IMR-90 (cell line): ENCODE data around the gene CPNE4. TPM values are rescaled to one million over a fixed set of nuclear protein-coding genes. Genes with fewer than 3 reads are reported as not detected.
"Not testable (repeated sequence)": the region's sequence is repeated elsewhere in the genome, so short reads cannot be mapped to it uniquely, and the experiment has no call there.

Experiments
- ATAC-seq: fragments of 200-7000 bp; cut with Tn5 transposase; 2 replicates; pipeline ENCODE4 v1.9.1; 2020; ENCODE audit warnings: low read depth, mild to moderate bottlenecking, moderate library complexity
- BruUV-seq: library from RNA; stranded (reverse); fragments of 400-500 nt; replicated peaks from 2 replicates; lab custom pipeline; 2021; lab: Mats Ljungman, UMichigan
- CTCF ChIA-PET: fragments of 300-600 bp; formaldehyde crosslinking; extraction: SDS; loops from one replicate; lab custom pipeline; 2021; ENCODE audit warnings: antibody characterized with exemption; lab: Yijun Ruan, JAX
- POLR2A ChIA-PET: fragments of 300-600 bp; sonication (Branson Sonifier 250); formaldehyde crosslinking; loops from one replicate; lab custom pipeline; 2022; ENCODE audit warnings: antibody characterized with exemption; ENCODE audit not compliant: unreplicated experiment; lab: Charles Lee
- DNase-seq: peaks from one replicate; pipeline ENCODE4 v3.0.0; 2013
- H2AFZ ChIP-seq: replicated peaks from 2 replicates; pipeline ENCODE3; 2013; ENCODE audit warnings: low read length, mild to moderate bottlenecking; ENCODE audit not compliant: poor library complexity
- H2AK5ac ChIP-seq: 2 replicates; pipeline ENCODE4 v1.6.1; 2013; ENCODE audit warnings: low read depth, low read length, inconsistent platforms
- H2AK9ac ChIP-seq: replicated peaks from 2 replicates; pipeline ENCODE3; 2013; ENCODE audit warnings: mild to moderate bottlenecking, low read depth, low read length, moderate library complexity; ENCODE audit not compliant: poor library complexity
- H2BK120ac ChIP-seq: 2 replicates; pipeline ENCODE4 v1.6.1; 2013; ENCODE audit warnings: low read depth, low read length, inconsistent platforms
- H2BK15ac ChIP-seq: 3 replicates; pipeline ENCODE4 v1.6.1; 2013; ENCODE audit warnings: low read depth, low read length, inconsistent platforms
- H2BK20ac ChIP-seq: 2 replicates; pipeline ENCODE4 v1.6.1; 2013; ENCODE audit warnings: low read depth, mild to moderate bottlenecking, inconsistent platforms, low read length, moderate library complexity
- H2BK5ac ChIP-seq: 2 replicates; pipeline ENCODE4 v1.6.1; 2013; ENCODE audit warnings: mild to moderate bottlenecking, low read depth, low read length, inconsistent platforms; ENCODE audit not compliant: poor library complexity, severe bottlenecking
- H3K14ac ChIP-seq: replicated peaks from 2 replicates; pipeline ENCODE4 v1.6.1; 2013; ENCODE audit warnings: low read depth, low read length, inconsistent platforms
- H3K18ac ChIP-seq: 2 replicates; pipeline ENCODE4 v1.6.1; 2013; ENCODE audit warnings: low read depth, low read length, control low read depth
- H3K23ac ChIP-seq: 2 replicates; pipeline ENCODE4 v1.6.1; 2013; ENCODE audit warnings: low read depth, low read length, inconsistent platforms
- H3K27ac ChIP-seq: 2 replicates; pipeline ENCODE4 v1.5.1; 2013; ENCODE audit warnings: mild to moderate bottlenecking, control low read depth, low read length; ENCODE audit not compliant: insufficient read depth
- H3K27me3 ChIP-seq: 2 replicates; pipeline ENCODE4 v1.6.1; 2013; ENCODE audit warnings: low read length; ENCODE audit not compliant: control insufficient read depth, insufficient read depth
- H3K36me3 ChIP-seq: 2 replicates; pipeline ENCODE4 v1.6.1; 2013; ENCODE audit warnings: low read length, mixed read lengths; ENCODE audit not compliant: control insufficient read depth, insufficient read depth
- H3K4ac ChIP-seq: 2 replicates; pipeline ENCODE4 v1.6.1; 2013; ENCODE audit warnings: low read depth, low read length, inconsistent platforms
- H3K4me1 ChIP-seq: 2 replicates; pipeline ENCODE4 v1.6.1; 2013; ENCODE audit warnings: low read length, mixed read lengths; ENCODE audit not compliant: control insufficient read depth, insufficient read depth
- H3K4me2 ChIP-seq: 2 replicates; pipeline ENCODE4 v1.6.1; 2013; ENCODE audit warnings: low read depth, mild to moderate bottlenecking, control low read depth, low read length, moderate library complexity
- H3K4me3 ChIP-seq: 2 replicates; pipeline ENCODE4 v1.5.1; 2013; ENCODE audit warnings: low read depth, mild to moderate bottlenecking, control low read depth, low read length, moderate library complexity; ENCODE audit not compliant: insufficient read depth
- H3K56ac ChIP-seq: 2 replicates; pipeline ENCODE4 v1.6.1; 2013; ENCODE audit warnings: low read length, inconsistent platforms; ENCODE audit not compliant: insufficient read depth; ENCODE audit errors: extremely low read depth
- H3K79me1 ChIP-seq, 2 experiments: 2 replicates each; pipeline ENCODE4 v1.6.1; 2013; ENCODE audit warnings: low read length in 2 of 2, inconsistent platforms in 1 of 2, low read depth in 1 of 2
- H3K9ac ChIP-seq: 2 replicates; pipeline ENCODE4 v1.6.1; 2013; ENCODE audit warnings: low read depth, low read length, control low read depth
- H3K9me1 ChIP-seq: 2 replicates; pipeline ENCODE4 v1.6.1; 2013; ENCODE audit warnings: low read length, inconsistent platforms; ENCODE audit not compliant: insufficient read depth
- H3K9me3 ChIP-seq: 2 replicates; pipeline ENCODE4 v1.6.1; 2013; ENCODE audit warnings: low read length; ENCODE audit not compliant: control insufficient read depth, insufficient read depth
- H4K20me1 ChIP-seq: 2 replicates; pipeline ENCODE4 v1.6.1; 2013; ENCODE audit warnings: low read length, inconsistent platforms; ENCODE audit not compliant: insufficient read depth
- H4K5ac ChIP-seq: 2 replicates; pipeline ENCODE4 v1.6.1; 2013; ENCODE audit warnings: mild to moderate bottlenecking, low read depth, low read length, control low read depth
- H4K8ac ChIP-seq, 2 experiments: 2 replicates each; pipeline ENCODE4 v1.6.1; 2013; ENCODE audit warnings: low read depth in 2 of 2, low read length in 2 of 2, control low read depth in 1 of 2, inconsistent platforms in 1 of 2
- H4K91ac ChIP-seq: 2 replicates; pipeline ENCODE4 v1.6.1; 2013; ENCODE audit warnings: low read depth, low read length, inconsistent platforms; ENCODE audit not compliant: insufficient read depth
- WGBS, 2 experiments: methylation state at CpG; one replicate each; pipeline versions ENCODE4 v1.1.5 to v1.1.7; 2013; ENCODE audit warnings: missing lambda C conversion rate in 2 of 2; ENCODE audit not compliant: insufficient read length in 1 of 2; ENCODE audit errors: extremely low coverage in 2 of 2; 5-methylcytosine and 5-hydroxymethylcytosine counted together
- dilution Hi-C: fragments of 300-500 bp; cut with HindIII; formaldehyde crosslinking; loops from one replicate; pipeline ENCODE4 v1.14.3; 2018; ENCODE audit warnings: low sequenced_read_pairs; ENCODE audit not compliant: unreplicated experiment
- in situ Hi-C: fragments of 300-500 bp; cut with MboI; formaldehyde crosslinking; loops from 3 replicates; pipeline ENCODE4 v1.14.3; 2019; ENCODE audit warnings: low sequenced_read_pairs, inconsistent platforms, mixed read lengths
- intact Hi-C: fragments of 100-400 bp; cut with micrococcal nuclease; formaldehyde crosslinking; loops from 2 replicates; pipeline ENCODE4 v1.10.0; 2022
- polyA plus RNA-seq, 3 experiments: library from polyadenylated mRNA; depleted of rRNA; stranded (reverse); fragments of >200 nt; gene quantifications; 2 replicates each; pipeline ENCODE4 v1.2.3, GENCODE V29; 2012; ENCODE audit warnings: low replicate concordance in 1 of 3
- total RNA-seq: library from RNA; depleted of rRNA; stranded (reverse); fragments of >200 nt; gene quantifications from 2 replicates; pipeline ENCODE4 v1.2.3, GENCODE V29; 2012

Gene CPNE4
- total and polyA plus RNA-seq, 2 of the 4 experiments (the other 2 are of a cell fraction): not detected

- H2BK20ac ChIP-seq, H2BK120ac ChIP-seq, H4K5ac ChIP-seq, H2AK9ac ChIP-seq, H4K20me1 ChIP-seq, H2BK15ac ChIP-seq, H3K9ac ChIP-seq, H2AK5ac ChIP-seq, H4K8ac ChIP-seq, CTCF ChIA-PET, ATAC-seq, intact Hi-C loops, H3K18ac ChIP-seq, H3K56ac ChIP-seq, H3K23ac ChIP-seq, H3K27me3 ChIP-seq, dilution Hi-C loops, H3K4me1 ChIP-seq, H3K4me3 ChIP-seq, H3K9me1 ChIP-seq, H3K79me1 ChIP-seq, H3K14ac ChIP-seq, H3K36me3 ChIP-seq, H2AFZ ChIP-seq, H3K27ac ChIP-seq, H2BK5ac ChIP-seq, H3K4ac ChIP-seq, H4K91ac ChIP-seq, H3K4me2 ChIP-seq, BruUV-seq, DNase-seq, POLR2A ChIA-PET, H3K9me3 ChIP-seq: not testable (repeated sequence)
- in situ Hi-C loops: loop anchor here (25.0 kb wide), 1 partner anchor 1008 kb away; the partner anchor contains the start of genes ASTE1 and NEK11
- no CpG with 5 or more reads among the region's 2 CpGs for WGBS, 2 experiments
Measured at GRCh38 chr3:132044874-132045273, 10.1 kb upstream of the CPNE4 start.
